GM12873 (cell line): ENCODE results near the gene MYO1D.

Experiments used
- TF ChIP-seq, protein P1 (sequence below): IDR thresholded peaks from 2 replicates; pipeline ENCODE4 v1.5.1; 2012; ENCODE audit warnings: low read depth, mild to moderate bottlenecking, moderate library complexity, low read length, control low read depth; ENCODE audit not compliant: insufficient read depth; ENCODE audit errors: missing control alignments

The MYO1D gene

GRCh38 chr17:32609884-32610650, 266.9 kb downstream of the MYO1D start:
- TF ChIP-seq, protein P1, sequence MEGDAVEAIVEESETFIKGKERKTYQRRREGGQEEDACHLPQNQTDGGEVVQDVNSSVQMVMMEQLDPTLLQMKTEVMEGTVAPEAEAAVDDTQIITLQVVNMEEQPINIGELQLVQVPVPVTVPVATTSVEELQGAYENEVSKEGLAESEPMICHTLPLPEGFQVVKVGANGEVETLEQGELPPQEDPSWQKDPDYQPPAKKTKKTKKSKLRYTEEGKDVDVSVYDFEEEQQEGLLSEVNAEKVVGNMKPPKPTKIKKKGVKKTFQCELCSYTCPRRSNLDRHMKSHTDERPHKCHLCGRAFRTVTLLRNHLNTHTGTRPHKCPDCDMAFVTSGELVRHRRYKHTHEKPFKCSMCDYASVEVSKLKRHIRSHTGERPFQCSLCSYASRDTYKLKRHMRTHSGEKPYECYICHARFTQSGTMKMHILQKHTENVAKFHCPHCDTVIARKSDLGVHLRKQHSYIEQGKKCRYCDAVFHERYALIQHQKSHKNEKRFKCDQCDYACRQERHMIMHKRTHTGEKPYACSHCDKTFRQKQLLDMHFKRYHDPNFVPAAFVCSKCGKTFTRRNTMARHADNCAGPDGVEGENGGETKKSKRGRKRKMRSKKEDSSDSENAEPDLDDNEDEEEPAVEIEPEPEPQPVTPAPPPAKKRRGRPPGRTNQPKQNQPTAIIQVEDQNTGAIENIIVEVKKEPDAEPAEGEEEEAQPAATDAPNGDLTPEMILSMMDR, result no peak

DNA sequence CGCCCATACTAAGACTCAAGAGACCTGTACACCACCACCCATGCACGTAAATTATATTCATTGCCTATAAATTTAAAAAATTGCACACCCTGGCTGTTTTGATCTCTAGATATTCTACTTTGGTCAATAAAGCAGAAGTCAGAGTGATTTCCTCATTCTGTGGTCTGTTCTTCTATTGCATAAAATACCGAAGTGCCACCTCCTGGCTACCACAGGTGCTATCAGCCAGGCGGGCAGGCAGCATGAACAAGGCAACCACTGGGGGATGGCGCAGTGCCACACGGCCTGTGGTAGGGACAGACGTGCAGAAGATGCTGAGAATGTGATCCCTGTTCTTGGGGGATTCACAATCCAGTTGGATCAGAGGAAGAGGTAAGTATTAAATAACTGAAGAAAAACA, 267.8 kb downstream of the MYO1D start:
- TF ChIP-seq, protein P1, result peak; percentile 65

- TF ChIP-seq, protein P1, result no peak
Measured at GRCh38 chr17:32608267-32608666, 268.7 kb downstream of the MYO1D start.

DNA sequence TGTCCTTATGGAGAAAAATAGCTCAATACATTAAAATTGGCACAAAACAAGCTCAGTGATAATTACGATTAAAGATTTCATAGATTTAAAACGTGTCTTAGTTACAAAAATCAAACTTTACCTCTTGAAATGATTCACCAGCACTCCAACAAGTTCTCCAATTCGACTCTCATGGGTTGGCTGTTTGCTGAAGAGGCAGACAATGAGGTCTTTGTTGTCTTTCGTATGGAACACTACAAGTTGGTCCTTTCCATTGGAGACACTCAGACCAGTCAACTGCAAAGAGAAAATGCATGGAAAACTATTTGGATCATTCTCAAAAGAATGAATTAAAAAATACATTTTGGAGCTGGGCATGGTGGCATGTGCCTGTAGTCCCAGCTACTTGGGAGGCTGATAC, 272.0 kb downstream of the MYO1D start:
- TF ChIP-seq, protein P1, result no peak

DNA sequence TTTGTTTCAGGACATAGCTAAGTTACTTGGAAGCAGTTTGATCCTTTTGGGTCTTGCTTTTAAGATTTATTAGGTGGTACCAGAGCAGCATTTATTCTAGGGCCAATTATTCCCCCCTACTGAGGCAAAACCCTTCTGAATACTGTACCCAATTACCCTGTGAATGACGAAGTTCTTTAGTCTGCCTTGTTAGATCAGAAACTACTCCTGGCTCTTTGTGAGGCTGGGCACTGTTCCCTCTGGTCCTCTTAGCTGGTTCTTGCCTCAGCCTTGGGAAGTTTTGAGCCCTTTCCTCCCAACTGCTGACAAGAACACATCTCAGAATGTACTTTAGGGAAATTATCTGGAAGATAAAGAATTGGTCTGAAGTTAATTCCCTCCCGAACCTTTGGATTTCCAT, 274.5 kb downstream of the MYO1D start:
- TF ChIP-seq, protein P1, result no peak

DNA sequence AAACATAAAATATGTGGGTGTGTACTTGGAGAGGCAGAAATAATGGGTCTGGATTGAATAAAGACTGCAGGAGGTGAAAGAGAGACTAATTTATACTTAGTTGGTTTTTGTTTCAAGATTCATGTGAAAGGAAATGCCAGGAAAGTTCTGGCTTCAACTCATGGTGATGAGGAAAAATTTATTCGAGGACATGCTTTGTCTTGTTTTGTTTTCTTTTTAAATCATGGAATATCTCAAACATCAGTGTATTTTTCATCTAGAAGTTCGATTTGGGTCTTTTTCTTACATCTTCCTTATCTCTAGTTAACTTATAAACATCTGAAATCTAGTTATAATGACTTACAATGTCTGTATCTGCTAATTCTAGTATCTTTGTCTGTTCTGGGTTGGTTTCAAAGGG, 275.1 kb downstream of the MYO1D start:
- TF ChIP-seq, protein P1, result no peak

DNA sequence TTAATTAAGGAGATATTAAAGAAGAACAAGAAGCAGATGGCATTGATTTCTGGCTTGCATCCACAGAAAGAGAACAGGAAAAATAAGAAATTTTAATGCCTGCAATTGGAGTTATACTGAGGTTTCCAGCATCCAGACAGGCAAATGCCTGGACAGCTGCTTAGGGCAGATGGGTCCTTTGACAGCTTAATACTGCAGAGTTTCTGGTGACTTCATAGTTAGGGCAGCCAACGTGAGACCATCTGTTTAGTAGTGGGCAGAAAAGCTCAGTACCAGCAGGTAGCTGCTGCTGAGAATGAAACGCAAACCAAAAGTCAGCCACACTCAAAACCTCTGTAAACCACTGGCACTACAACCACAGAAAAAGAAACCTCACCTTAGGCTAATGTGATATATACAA, 280.3 kb downstream of the MYO1D start:
- TF ChIP-seq, protein P1, result no peak

GRCh38 chr17:32596206-32596605, 280.7 kb downstream of the MYO1D start:
- TF ChIP-seq, protein P1, result no peak
